Vagina (tissue), 2 donors: ENCODE results near the gene KCNG4.

Experiments
- CTCF ChIP-seq, 3 experiments: fragments of 450-650 bp in 2 of 3; fragments of 200-600 bp in 1 of 3; sonication (generic) in 1 of 3; IDR thresholded peaks; one replicate each; pipeline ENCODE4 v1.5.1; 2017 to 2019; ENCODE audit warnings: antibody characterized with exemption in 3 of 3, mild to moderate bottlenecking in 2 of 3, moderate library complexity in 2 of 3
- POLR2A ChIP-seq, 2 donors: fragments of 450-650 bp; IDR thresholded peaks; one replicate each; pipeline ENCODE4 v1.6.1; 2017; ENCODE audit warnings: antibody characterized with exemption in 2 of 2, mild to moderate bottlenecking in 2 of 2, moderate library complexity in 2 of 2
- POLR2AphosphoS5 ChIP-seq, 2 donors: sonication (generic); formaldehyde crosslinking; IDR thresholded peaks; one replicate each; pipeline ENCODE4 v1.9.0; 2017; ENCODE audit warnings: antibody characterized with exemption in 2 of 2, mild to moderate bottlenecking in 2 of 2, low read depth in 1 of 2; ENCODE audit not compliant: insufficient read depth in 1 of 2

GRCh38 chr16:84215531-84215930, 24.3 kb downstream of the KCNG4 start:
- TF ChIP-seq POLR2A (IDR thresholded peaks at IDR 0.05) (no peak), CTCF (IDR thresholded peaks at IDR 0.05) (no peak), POLR2AphosphoS5 (IDR thresholded peaks at IDR 0.05; ENCODE audit: insufficient read depth in 1 of 2, low read depth in 1 of 2) (no peak)
